GM18511 (cell line): Measurements from ENCODE around the gene RNASEH2A.
A peak's percentile ranks its signal among the peaks of the same experiment; 100 is the strongest.
"Not testable (repeated sequence)": the region's sequence is repeated elsewhere in the genome, so short reads cannot be mapped to it uniquely, and the experiment has no call there.

ENCODE experiments used
- ATAC-seq: cut with Tn5 transposase; IDR thresholded peaks from one replicate; pipeline ENCODE4 v1.9.1; 2021; ENCODE audit warnings: mild to moderate bottlenecking, moderate library complexity; ENCODE audit not compliant: unreplicated experiment

The RNASEH2A gene

DNA sequence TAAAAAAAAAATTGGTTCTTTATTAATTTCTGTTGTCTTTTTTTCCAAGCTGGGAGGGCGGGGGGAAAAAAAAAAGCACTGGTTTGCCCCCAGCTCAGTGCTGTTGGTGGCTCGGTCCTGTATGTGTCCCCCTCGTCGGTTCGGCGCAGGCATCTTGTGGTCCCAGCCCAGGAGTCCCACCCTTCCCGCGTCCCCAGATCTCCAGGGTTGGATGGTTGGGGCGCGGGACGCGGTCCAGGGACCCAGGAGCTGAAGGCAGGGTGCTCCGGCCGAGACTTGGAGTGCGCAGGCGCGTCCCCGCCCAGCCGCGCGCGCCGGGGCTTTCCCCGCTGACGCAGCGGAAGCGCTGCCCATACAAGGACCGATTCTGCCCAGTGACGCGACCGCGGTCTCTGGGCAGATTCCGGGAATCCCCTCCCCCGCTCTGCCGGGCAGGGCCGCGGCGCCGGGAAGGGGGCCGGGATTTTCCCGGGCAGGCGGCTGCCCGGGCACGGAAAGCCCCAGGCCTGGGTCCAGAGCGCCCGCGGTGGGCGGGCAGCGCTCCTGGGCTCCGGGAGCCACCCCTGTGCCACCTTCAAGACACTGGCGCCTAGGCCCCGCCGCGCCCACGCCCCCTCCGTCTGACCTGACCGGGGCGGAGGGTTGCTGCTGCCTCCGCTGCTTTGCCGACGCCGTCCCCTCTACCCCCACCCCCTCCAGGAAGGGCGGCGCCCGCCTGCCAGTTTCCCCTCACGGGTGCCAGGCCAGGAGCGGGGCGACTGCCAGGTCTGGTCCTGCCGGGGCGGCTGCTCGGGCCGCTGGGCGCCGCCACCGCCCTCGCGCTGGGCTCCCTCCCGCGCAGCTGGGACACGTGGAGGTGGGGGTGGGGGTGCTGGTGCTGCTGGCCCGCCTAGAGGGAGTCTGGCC is 12.8 kb upstream of the RNASEH2A start:
- ATAC-seq: peak; percentile 31

DNA sequence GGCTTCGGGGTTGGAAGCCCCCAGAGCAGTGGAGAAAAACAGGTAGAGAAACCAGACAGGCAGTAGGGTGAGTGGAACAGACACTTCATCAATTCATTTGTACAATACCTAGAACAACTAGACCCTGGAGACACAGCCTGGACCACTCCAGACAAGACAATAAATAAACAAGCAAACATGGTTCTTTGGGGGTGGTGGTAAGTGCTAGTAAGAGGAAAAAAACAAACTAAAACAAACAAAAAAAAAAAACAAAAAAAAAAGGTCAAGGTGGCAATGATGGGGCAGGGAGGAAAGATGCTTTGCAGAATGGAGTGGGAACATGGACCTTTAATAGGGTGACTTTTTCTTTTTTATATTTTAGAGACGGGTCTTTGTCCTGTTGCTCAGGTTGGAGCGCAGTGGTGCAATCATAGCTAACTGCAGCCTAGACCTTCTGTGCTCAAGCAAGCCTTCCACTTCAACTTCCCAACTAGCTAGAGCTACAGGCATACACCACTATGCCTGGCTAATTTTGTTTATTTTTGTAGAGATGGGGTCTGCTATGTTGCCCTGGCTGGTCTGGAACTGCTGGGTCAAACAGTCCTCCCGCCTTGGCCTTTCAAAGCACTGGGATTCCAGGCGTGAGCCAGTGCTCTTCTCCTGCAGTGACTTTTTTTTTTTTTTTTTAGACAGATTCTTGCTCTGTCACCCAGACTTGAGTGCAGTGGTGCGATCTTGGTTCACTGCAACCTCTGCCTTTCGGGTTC is 12.0 kb upstream of the RNASEH2A start:
- ATAC-seq: no peak

DNA sequence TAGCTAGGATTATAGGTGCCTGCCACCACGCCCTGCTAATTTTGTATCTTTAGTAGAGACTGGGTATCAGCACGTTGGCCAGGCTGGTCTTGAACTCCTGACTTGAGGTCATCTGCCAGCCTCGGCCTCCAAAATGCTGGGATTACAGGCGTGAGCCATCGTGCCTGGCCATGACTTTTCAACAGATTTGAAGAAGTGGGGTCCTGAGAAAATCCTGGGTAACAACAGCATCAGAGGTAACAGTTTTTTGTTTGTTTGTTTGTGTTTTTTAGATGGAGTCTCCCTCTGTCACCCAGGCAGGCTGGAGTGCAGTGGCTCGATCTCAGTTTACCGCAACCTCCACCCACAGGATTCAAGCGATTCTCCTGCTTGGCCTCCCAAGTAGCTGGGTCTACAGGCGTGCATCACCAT is 11.4 kb upstream of the RNASEH2A start:
- no peak for ATAC-seq

DNA sequence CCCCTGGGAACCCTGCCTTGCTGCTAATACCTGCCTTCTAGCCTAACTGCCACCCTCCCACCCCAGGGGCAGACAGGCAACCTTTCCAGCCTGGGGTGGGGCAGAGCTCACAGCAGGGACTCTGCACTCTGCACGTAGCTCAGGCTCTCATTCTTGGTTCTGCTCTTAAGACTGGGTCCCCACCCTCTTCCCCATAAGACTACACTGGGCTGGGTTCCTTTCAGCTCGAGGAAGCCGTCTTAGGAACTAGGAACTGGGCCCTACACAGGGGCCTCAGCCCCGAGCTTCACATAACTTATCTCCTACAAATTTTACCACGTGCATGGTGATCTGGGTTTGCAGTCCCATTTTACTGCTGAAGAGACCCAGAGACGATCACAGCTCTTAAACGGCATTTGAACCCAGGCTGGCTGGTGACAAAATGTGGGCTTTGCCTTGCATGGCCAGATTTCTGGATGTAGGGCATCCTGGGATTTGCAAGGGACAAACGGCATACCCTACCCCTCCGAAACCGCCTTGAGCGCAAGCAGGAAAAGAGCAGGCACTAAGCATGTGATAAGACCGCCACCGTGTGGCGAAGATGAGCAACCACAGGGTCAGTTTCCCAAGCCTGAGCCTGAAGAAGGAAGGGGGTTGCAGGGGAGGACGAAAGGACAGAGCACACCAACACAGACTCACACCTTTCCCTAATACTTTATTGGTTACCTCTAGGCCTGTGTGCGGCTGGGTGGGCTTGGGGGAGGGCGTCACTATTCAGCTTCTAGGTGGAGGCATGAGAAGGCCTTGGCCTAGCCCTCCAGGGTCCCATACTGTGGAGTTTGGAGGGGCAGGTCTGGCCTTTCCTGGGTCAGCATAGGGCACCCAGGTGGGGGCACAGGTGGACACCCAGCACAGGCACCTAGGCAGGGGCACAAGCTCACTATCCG is 10.0 kb upstream of the RNASEH2A start:
- ATAC-seq: no peak

DNA sequence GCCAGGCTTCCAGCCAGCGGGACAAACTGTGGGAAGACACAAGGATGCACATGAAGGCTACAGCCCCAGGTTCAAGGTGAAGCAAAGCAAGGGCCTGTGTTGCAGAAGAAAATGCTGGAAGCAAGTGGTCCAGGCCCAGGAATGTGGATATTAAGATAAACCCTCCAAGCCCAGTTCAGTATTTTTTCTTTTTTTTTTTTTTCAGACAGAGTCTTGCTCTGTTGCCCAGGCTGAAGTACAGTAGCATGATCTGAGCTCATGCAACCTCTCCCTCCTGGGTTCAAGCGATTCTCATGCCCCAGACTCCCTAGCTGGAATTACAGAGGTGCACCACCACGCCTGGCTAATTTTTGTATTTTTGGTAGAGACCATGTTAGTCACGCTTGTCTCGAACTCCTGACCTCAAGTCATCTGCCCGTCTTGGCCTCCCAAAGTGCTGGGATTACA is 9.2 kb upstream of the RNASEH2A start:
- ATAC-seq: no peak

DNA sequence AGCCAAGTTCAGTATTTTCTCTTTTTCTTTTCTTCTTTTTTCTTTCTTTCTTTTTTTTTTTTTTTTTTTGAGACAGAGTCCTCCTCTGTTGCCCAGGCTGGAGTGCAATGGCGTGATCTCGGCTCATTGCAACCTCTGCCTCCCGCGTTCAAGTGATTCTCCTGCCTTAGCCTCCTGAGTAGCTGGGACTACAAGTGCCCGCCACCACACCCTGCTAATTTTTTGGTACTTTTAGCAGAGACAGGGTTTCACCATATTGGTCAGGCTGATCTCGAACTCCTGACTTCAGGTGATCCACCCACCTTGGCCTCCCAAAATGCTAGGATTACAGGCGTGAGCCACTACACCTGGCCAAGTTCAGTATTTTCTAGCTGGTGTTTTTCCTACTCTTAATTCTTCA is 8.8 kb upstream of the RNASEH2A start:
- ATAC-seq: not testable (repeated sequence)

DNA sequence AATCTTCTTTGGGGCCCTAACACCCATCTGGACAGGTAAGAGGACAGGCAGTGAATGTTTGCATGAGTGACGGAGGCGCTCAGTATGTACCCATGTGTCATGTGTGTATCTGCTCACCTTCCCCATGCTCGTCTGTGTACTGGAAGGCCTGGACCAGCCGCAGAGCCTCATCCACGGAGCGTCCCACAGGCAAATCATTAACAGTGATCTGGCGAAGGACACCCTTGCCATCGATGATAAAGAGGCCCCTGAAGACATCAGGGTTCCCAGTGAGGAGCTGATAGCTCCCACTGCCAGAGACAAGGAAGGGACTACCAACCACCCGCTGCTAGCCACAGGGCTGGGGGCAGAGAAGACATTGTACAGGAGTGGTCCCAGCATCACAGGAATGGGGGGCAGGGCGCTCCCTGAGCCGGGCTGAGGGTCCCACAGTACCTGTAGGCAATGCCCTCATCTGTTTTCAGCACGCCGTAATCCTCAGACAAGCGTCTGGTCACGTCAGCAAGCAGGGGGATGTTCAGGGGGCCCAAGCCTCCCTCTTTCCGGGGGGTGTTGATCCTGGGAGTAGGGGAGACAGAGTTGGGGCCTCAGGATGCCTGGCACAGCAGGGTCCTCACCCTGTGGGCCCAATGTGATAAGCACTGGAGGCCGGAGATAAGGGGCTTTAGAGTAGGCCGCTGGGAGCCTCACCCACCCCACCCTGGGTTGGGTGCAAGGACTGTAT is 6.5 kb upstream of the RNASEH2A start:
- ATAC-seq: no peak

DNA sequence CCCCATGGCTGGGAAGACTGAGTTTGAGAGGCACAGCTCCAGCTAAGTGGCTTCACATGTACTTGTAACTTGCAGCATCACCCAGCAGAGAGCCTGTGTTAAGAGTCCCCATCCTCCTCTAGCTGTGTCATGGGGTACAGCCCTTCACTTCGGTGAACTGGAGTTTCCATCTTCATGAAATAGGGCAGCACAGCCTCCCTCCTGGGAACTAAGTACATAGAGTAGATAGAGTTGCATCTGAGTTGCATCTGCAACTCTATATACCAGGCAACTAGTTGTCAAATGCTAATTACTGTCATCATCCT is 6.0 kb upstream of the RNASEH2A start:
- no peak for ATAC-seq

DNA sequence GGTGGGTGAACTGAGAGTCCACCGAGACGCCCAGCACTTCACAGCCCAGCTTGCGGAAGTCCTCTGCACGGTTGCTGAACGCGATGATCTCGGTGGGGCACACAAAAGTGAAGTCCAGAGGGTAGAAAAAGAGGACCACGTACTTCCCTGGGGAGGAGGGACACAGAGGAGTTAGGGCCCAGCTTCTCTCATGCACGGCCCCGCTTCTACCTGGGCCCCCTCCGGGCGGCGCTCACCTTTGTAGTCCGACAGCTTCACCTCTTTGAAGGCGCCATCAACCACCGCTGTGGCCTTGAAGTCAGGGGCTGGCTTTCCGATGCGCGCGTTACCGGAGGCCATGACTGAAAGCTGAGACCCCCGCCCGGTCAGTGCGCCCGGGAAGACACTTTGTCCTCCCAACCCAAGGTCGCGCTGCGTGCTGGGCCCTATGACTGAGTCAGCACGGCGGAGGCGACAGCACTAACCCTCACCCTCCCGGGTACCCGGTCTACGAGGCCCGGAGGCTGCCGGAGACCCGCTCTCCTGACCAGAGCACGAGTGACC is 5.4 kb upstream of the RNASEH2A start:
- ATAC-seq: no peak

DNA sequence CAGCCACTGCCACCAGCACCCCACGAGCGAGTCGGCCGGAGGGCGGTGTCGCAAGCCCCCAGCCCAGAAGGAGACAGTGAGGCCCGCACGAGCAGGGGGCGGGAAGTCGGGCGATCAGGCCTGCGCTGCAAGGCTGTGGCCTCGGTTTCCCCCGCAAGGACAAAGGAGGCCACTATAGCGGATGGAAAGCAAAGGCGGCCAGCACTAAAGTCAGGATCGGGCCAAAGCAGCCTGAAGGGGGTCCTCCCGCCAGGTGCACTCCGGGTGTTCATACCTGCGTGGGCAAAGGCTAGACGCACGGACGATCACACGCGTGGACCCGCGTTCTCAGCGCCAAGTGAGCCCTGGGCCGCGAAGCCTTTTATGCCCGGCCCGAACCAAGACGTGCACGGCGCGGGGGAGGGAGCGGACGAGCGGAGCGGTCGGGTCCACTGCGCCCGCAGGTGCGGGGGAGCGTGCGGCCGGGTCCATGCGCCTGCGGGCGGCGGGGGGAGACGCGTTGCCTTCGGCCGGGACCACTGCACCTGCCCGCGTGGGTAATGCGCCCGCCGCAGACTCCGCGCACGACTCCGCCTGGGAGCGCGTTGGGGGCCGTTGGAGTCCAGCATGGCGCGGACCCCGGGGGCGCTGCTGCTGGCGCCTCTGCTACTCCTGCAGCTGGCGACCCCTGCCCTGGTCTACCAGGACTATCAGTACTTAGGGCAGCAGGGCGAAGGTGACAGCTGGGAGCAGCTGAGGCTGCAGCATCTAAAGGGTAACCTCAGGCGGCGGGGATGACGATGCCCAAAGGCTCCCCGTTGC is 4.7 kb upstream of the RNASEH2A start, which contains the start of the genes PRDX2 and THSD8:
Gene PRDX2, minus strand, starts transcription at position 335 of the 801 bp plus-strand sequence. CDS start 539 bp downstream, outside the sequence.
Gene THSD8, plus strand, starts transcription at position 604 of the 801 bp plus-strand sequence. Its CDS starts 3 bp downstream, at position 607.
- no peak for ATAC-seq

DNA sequence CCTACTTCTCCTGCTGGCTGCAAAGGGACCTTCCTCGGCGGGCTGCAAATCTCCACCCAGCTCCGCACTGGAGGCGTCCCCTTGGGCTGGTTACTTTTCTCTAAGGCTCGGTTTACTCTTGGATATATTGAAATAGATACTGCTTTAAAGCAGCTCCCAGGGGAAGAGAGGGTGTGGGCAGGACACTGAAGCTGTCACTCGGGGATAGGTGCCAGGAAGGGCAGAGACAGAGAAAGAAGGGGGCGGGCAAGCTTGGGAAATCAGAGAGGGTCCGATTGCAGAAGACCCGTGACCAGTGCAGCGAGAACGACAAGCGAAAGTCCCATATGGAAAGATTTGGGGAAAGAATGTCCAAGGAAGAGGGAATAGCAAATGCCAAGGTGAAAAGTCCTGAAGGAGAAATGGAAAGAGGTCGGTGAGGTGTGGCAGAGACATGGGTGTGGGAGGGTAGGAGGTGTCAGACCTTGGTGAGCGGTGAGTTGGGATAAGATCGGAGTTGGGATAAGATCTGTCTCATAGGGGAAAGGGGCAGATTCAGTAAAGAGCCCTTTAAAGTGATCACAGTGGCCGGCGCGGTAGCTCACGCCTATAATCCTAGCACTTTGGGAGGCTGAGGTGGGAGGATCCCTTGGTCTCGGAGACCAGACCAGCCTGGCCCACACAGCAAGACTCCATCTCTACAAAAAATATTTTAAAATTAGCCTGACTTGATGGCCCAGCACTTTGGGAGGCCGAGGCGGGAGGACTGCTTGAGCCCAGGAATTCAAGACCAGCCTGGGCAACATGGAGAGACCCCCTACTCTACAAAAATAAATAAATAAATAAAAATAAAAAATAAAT is 3.9 kb upstream of the RNASEH2A start:
- ATAC-seq: no peak

DNA sequence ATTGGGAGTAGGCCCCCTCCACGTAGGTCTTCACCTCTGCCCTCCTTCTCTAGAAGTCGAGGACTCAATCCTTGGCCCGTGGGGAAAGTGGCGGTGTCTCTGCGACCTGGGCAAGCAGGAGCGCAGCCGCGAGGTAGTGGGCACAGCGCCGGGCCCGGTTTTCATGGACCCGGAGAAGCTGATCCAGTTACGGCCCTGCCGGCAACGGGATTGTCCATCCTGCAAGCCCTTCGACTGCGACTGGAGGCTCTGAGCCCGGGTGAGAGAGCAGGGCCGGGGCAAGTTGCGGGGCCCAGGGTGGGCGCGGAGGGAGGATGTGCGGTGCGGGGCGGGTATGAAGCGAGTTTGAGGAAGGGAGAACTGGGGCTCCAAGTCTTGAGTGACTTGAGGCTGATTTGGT is 2.3 kb upstream of the RNASEH2A start:
- ATAC-seq: no peak

DNA sequence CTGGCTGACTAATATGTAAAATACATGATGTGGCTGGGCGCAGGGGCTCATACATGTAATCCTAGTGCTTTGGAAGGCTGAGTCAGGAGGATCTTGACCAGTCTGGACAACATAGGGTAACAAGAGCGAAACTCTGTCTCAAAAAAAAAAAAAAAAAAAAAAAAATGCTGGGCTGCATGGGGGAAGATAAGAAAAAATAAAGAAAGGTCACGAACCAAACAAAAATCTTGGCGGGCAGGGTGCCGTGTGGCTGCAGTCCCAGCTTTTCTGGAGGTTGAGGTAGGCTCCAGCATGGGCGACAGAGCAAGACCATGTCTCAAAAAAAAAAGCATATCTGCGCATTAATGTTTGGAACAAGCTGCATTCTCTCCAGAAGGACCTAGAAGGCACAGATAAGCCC is 8.7 kb downstream of the RNASEH2A start:
- no peak for ATAC-seq

DNA sequence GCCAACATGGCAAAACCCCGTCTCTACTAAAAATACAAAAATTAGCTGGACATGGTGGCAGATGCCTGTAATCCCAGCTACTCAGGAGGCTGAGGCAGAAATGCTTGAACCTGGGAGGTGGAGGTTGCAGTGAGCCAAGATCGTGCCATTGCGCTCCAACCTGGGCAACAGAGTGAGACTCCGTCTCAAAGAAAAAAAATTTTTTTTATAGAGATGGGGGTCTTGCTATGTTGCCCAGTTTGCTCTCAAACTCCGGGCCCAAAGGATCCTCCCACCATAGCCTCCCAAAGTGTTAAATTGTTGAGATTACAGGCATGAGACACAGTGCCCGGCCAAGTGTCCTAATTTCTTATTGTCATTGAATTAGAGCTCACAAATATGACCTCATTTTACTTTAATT is 10.8 kb downstream of the RNASEH2A start:
- not testable (repeated sequence) for ATAC-seq

DNA sequence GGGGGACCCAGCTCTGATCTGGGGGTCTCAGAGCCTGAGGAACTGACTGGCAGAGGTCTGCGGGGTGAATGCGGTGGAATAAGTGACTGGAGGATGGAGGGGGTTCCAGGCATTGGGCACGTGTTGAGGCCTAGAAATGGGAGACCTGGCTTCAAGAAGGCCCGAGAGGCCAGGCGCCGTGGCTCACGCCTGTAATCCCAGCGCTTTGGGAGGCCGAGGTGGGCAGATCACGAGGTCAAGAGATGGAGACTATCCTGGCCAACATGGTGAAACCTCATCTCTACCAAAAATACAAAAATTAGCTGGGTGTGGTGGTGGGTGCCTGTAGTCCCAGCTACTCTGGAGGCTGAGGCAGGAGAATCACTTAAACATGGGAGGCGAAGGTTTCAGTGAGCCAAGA is 11.4 kb downstream of the RNASEH2A start:
- not testable (repeated sequence) for ATAC-seq

DNA sequence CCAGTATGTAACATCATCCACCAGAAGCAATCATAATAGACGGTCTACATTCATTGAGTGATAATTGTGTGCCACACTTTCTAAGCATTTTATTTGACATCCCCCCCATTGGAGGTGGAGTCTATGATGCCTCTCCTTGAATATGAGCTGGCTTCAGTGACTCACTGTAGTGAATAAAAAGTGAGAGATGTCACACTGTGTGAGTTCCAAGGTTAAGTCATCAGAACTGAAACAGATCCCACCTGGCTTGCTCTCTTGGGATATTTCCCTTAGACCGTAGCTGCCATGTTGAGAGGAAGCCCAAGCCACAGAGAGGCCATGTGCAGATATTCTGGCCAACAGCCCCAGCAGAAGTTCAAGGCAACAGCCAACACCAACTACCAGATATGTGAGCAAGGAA is 15.4 kb downstream of the RNASEH2A start:
- no peak for ATAC-seq

DNA sequence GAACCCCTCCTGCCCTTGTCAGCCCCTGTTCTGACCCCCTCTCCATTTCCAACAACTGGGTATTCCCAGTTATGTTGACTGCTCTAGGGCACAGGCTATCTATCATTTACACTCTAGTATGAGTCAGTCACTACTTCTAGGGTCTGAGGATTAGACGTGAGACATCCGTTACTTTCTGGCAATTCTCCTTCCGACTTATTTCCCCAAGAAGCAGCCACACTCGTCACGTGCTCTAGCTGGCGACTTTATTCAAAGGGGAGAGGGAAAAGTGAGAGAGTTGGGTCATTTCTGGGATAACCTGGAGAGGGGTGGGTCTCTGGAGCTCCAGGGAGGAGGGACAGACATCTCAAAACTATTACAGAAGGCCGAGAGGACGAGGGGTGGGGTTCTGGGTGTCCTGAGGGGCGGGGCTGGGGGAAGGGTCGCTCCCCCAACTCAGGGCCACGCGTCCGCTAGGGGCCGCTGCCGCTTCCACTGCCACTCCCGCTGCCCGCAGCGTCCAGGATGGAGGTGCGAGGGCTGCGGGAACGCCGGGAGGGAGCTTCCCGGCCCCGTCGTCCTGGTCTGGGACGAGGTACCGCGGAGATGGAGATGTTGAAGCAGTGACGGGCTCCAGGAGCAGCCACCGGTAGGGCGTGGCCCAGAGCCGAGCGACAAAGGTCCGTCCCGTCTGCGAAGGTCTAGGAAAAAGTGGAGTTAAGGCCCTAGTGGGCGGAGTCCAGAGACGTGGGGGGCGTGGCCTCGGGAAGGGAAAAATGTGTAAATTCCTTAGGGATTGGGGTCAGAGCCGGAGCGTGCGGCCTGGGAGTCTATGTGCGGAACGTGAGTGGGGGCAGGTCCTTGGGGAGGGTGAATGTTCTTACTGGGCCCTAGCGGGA is 19.1 kb downstream of the RNASEH2A start:
- no peak for ATAC-seq
